SIG-M5 treated with dmso at 0.1 percent for 504 hours (cell line): ENCODE results near the gene KCTD15.
A peak's percentile ranks its signal among the peaks of the same experiment; 100 is the strongest.

Experiments used
- DNase-seq: peaks from one replicate; lab custom pipeline; 2025; ENCODE audit not compliant: unreplicated experiment; lab: John Stamatoyannopoulos, UW

Gene KCTD15

DNA sequence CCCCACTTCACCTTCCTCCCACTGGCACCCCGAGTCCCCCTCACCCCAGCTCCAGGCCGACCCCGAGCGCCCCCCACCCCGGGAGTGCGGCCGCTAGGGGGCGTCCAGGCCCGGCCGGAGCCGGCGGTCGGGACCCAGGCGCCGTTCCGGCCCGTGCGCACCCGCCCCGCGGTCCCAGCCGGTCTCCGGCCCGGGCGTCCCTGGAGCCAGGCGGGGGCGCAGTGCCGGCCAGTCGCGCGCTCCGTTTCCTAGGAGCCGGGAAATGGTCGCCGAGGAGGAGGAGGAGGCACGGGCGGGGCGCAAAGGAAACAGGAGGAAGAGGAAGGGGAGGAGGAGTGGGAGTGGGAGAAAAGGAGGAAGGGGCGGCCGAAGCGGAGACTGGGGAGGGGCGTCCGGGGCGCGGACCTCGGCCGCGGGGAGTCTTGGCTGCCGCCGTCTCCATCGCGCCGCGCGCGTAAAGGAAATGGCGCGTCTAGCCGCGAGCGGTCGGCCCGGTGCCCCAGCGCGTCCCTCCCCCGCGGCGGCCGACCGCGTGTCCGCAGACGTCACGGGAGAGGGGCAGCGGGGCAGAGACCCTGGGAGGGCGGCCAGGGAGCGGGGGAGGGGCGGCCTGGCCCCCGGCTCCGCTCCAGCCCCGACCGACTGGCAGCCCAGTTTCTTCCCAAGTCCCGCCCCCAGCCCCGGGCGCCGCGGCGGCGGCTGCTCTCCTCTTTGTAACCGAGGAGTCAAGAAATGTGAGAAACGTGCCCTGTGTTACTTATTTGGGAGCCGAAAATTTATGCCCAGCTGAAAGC lies 1.1 kb upstream of the KCTD15 start:
- peak; percentile 56 for DNase-seq

- DNase-seq = peak; percentile 46
Observed at GRCh38 chr19:33797802-33798671, 1.4 kb downstream of the KCTD15 start.

GRCh38 chr19:33798681-33799111 lies 2.0 kb downstream of the KCTD15 start:
- no peak for DNase-seq

DNA sequence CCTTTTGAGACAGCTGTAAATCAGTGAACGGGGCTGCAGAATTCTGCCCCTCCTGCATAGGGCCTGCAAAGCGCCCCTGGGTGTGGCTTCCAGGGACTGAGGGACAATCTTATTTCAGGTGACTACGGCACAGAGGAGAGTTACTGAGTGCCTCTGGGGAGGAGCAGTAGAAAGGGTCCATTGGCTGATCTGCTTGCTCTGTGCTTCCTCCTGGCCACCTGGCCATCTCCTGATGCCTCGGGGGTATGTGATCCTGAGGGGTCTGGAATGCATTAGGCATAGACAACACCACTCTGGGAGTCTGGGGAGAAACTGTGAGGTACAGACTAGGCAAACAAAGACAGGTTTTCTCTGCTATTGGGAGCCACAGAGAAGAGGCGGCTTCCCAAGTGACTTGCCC lies 2.8 kb downstream of the KCTD15 start:
- DNase-seq = no peak

DNA sequence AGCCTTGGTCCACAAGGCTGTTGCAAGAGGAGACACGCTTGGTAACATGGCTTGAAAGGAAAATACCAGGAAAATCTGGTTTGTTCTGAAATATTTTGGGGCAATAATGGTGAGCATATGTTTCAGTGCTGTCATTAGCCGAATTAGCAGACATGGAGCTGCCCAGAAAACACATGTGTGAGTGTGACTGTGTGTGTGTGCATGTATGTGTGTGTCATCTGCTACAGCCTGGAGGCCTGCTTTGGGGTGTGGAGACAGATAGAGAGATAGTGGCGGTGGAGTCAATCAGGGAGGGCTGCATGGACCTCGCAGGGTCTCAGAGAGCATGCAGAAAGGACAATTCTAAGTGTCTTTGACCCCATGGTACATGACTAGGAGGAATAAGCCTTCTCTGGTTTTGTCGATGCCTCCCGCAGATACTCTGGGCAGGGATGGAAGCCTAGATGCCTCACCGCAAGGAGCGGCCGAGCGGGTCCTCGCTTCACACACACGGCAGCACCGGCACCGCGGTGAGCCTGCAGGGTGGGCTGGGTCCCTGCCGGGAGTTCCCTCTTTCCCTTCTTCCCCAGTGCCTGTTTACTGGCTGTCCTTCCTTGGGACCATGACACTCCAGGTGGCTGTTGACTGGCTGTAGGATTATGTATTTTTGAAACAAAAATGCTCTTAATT lies 3.5 kb downstream of the KCTD15 start:
- no peak for DNase-seq

DNA sequence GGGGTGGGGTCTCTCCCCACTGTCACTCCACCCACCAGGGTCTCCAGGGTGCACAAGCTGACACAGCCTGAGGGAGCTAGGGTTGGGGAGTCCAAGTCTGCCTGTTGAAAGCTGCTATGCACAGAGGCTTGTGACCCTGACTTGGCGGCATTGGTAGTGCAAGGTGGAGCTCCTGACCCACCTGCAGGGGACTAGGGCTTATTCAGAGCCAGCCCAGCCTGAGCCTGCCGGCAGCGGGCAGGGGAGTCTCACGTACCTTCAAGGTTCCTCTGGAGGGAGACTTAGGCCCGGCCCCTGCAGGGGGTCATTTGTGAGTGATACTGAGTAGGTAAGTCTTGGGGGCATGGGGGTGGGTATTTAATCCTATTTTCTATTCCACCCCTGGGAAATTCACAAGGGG lies 4.7 kb downstream of the KCTD15 start:
- no peak for DNase-seq

DNA sequence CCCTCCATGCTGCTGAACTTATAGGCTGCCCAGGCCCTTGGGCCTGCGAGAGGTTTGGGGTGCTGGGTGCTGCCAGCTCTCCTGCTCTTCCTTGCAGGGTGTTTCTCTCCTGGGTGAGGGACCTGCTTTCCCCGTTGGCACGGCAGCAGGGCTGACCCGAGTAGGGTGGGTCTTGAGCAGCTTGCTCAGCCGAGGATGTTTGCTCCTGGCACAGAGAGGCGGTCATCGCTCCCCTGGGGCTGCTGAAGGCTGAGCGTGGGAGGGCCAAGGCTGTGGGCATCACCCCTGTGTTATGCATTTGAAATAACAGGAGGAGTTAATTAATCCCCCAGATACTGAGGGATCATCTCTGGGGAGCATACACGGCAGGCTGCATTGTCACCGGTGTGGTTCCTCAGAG lies 5.3 kb downstream of the KCTD15 start:
- DNase-seq = no peak

DNA sequence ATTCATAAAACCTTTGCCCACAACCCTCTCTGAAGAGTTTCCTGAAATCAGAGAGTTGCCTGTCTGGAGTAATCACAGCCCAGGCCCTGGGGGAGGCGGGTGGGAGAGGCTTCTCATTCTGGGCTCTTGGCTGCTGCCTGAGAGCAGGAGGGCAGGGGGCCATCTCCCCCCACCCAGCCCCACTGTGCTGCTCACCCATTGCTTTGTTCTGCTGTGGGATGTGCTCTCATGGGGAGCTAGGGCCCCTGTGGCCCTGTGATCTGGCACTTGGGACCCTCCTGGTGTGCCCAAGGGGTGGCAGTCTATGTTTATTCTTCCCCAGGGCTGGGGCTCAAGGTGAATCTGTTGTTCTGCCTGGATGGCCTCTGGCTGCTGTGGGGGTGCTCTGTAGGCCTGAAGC lies 6.1 kb downstream of the KCTD15 start:
- no peak for DNase-seq

- DNase-seq = no peak
Observed at GRCh38 chr19:33803383-33803782, 6.7 kb downstream of the KCTD15 start.

- no peak for DNase-seq
Observed at GRCh38 chr19:33804021-33804799, 7.5 kb downstream of the KCTD15 start.

- DNase-seq = no peak
Observed at GRCh38 chr19:33805313-33805712, 8.6 kb downstream of the KCTD15 start.

GRCh38 chr19:33805840-33806433 lies 9.3 kb downstream of the KCTD15 start:
- DNase-seq = no peak

DNA sequence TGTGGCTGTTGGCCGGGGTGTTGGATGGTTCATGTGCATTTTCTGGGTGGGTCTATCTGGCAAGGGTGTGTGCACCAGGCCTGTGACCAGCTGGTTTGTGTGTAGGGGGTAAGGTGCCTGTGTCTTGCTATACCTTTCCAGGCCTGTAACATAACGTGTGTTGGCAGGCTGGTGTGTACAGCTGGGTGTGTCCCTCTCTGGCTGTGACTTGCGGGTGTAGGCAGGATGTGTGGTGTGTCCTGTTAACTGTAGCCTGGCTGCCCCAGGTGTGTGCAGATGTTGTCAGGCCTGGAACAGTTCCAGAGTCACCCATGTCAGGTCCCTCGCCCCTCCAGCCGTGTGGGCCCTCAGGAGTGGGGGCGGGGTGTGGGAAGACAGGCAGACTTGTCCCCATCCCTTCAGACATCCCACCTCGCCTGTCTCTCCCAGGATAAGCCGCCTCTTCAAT lies 9.8 kb downstream of the KCTD15 start:
- DNase-seq = no peak

GRCh38 chr19:33808399-33808798 lies 11.7 kb downstream of the KCTD15 start:
- DNase-seq = no peak

DNA sequence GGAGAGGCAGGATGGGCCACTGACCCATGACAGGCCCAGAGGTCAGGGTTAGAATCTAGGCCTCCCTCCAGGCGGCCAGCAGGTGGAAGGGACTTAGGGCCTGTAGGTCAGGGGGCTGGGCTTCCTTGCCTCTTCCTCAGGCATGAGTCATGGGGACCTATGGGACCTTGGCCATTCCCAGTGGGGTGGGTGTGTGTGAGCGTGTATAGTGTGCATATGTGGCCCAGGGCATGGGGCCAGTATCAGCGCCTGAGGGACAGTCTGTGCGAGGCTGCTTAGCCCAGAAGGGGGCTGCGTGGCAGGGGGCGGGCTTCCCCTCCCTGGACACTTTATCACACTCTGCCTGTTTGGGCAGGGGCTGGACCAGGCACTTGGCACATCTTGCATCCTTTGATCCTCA lies 13.3 kb downstream of the KCTD15 start:
- no peak for DNase-seq

- DNase-seq = no peak
Observed at GRCh38 chr19:33810821-33811220, 14.2 kb downstream of the KCTD15 start.

DNA sequence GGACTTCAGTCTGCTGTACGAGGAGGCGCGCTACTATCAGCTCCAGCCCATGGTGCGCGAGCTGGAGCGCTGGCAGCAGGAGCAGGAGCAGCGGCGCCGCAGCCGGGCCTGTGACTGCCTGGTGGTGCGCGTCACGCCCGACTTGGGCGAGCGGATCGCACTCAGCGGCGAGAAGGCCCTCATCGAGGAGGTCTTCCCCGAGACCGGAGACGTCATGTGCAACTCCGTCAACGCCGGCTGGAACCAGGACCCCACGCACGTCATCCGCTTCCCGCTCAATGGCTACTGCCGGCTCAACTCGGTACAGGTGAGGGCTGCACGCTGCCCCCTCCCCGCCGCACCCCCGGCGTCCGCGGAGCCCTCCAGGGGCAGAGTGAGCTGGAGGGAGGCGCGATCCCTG lies 14.6 kb downstream of the KCTD15 start:
- DNase-seq = no peak

DNA sequence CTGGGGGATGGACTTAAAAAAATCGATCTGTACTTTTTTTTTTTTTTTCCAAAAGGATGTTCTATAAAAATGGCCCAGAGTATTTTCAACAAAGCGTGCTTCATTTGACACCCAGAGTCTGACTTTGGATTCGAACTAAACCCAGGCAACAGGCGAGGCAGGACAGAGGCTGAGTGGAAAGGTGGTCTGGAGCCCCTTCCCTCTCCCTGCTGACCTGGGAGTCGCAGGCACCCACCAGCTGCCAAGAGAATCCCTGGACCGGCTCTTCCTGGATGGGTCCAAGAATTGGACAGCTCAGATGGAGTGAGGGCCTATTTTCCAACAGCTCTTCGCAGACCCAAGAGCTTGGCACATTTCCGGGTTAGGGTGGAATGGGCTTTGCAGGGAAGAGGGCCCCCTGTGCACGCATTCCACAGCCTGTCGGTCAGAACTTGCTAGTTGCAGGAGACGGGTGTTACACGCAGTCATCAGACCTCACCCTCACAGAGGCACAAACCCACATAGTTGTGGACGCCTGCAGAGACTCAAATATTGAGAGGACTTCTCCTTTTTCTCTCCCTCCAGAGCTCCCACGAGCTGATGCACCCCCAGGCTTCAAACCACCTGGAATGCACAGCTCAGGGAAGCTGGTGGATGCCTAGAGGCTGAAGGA lies 15.2 kb downstream of the KCTD15 start:
- peak; percentile 43 for DNase-seq

DNA sequence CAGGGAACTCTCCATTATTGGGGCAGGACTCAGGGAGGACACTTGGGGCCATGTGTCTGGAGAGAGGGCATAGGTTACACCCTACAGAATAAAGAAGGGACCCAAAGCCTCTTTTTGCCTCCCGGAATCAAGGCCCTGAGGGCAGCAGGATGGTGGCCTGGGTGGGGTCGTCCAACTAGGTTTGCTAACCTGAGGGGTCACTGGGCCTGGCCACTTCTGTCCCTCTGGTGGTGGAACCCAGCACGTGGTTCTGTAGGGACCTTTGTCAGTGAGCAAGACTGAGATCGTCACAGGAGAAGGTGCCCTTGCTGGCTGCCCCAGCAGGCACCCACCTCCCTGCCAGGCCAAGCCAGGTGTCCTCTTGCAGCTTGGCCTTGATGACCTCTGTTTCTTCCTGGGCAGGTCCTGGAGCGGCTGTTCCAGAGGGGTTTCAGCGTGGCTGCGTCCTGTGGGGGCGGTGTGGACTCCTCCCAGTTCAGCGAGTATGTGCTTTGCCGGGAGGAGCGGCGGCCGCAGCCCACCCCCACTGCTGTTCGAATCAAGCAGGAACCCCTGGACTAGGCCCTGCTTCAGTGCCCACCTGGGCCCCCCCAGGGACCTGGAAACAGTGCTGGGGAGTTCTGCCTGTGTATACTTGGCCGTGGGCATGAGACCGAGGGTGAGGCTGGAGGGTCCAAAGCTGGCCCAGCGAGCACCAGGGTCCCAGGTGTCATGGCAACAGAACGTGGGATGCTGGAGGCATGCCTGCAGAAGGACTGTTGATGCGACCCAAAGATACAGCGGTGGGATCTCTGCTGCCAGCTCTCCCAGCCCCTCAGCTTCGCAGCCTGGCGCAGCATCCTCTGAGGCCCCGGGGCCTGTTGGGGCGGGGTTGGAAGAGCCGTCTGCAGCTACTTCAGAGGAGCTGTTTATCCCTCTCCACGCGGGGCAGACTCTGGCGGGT lies 16.0 kb downstream of the KCTD15 start:
- DNase-seq = no peak
